Stomach (tissue), 4 donors: ENCODE data around the gene RABAC1.

Experiments
- POLR2A ChIP-seq, 4 donors: fragments of 450-650 bp; IDR thresholded peaks; one replicate each; pipeline ENCODE4 v1.6.1; 2016; ENCODE audit warnings: antibody characterized with exemption in 4 of 4, control low read depth in 2 of 4, mild to moderate bottlenecking in 1 of 4, moderate library complexity in 1 of 4
- POLR2AphosphoS5 ChIP-seq, 3 donors: sonication (generic); formaldehyde crosslinking; IDR thresholded peaks; one replicate each; pipeline ENCODE4 v1.6.1; 2016; ENCODE audit warnings: antibody characterized with exemption in 3 of 3
- TF ChIP-seq, protein P1 (sequence below), 7 experiments: fragments of 450-650 bp in 4 of 7; fragments of 200-600 bp in 3 of 7; sonication (generic) in 3 of 7; IDR thresholded peaks; one replicate each; pipeline ENCODE4 v1.5.1; 2016 to 2019; ENCODE audit warnings: antibody characterized with exemption in 7 of 7, control low read depth in 2 of 7, mild to moderate bottlenecking in 1 of 7

DNA sequence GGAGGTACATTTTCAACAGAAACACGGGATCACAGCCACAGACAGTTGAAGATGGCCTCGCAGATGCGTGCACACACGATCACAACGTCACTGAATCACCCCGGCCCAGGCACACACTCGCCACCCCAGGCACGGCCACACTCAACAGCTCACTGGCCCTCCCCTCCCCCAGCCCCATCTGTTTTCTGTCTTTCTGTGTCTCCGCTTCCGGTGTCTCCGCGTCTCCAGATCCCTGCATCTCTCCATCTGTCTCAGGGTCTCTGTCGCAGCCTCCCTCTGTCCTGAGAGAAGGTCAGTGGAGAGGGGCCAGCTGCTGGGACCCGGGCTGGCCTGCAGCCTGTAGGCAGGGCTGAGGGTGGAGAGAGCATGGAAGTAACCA, 38.7 kb upstream of the RABAC1 start:
- TF ChIP-seq, protein P1, sequence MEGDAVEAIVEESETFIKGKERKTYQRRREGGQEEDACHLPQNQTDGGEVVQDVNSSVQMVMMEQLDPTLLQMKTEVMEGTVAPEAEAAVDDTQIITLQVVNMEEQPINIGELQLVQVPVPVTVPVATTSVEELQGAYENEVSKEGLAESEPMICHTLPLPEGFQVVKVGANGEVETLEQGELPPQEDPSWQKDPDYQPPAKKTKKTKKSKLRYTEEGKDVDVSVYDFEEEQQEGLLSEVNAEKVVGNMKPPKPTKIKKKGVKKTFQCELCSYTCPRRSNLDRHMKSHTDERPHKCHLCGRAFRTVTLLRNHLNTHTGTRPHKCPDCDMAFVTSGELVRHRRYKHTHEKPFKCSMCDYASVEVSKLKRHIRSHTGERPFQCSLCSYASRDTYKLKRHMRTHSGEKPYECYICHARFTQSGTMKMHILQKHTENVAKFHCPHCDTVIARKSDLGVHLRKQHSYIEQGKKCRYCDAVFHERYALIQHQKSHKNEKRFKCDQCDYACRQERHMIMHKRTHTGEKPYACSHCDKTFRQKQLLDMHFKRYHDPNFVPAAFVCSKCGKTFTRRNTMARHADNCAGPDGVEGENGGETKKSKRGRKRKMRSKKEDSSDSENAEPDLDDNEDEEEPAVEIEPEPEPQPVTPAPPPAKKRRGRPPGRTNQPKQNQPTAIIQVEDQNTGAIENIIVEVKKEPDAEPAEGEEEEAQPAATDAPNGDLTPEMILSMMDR (IDR thresholded peaks at IDR 0.05) = no peak
- no peak for TF ChIP-seq POLR2A (IDR thresholded peaks at IDR 0.05)
- no peak for TF ChIP-seq POLR2AphosphoS5 (IDR thresholded peaks at IDR 0.05)
